HG03439 (cell line): ENCODE measurements around the gene TFDP3.

ENCODE experiments used
- ATAC-seq: cut with Tn5 transposase; IDR thresholded peaks from one replicate; pipeline ENCODE4 v1.9.1; 2021; ENCODE audit warnings: mild to moderate bottlenecking, moderate library complexity; ENCODE audit not compliant: unreplicated experiment

The TFDP3 gene

GRCh38 chrX:133188631-133189030 is 29.5 kb downstream of the TFDP3 start:
- ATAC-seq = no peak

GRCh38 chrX:133185938-133186337 is 32.2 kb downstream of the TFDP3 start:
- ATAC-seq = no peak

- no peak for ATAC-seq
Observed at GRCh38 chrX:133185119-133185518, 33.0 kb downstream of the TFDP3 start.

GRCh38 chrX:133183806-133184205 is 34.3 kb downstream of the TFDP3 start:
- no peak for ATAC-seq

GRCh38 chrX:133179500-133179899 is 38.7 kb downstream of the TFDP3 start:
- no peak for ATAC-seq

- ATAC-seq = no peak
Observed at GRCh38 chrX:133177202-133177601, 41.0 kb downstream of the TFDP3 start.

- no peak for ATAC-seq
Observed at GRCh38 chrX:133175605-133176004, 42.5 kb downstream of the TFDP3 start.

- no peak for ATAC-seq
Observed at GRCh38 chrX:133175162-133175561, 43.0 kb downstream of the TFDP3 start.

- no peak for ATAC-seq
Observed at GRCh38 chrX:133171962-133172708, 46.0 kb downstream of the TFDP3 start.
